ENCODE results near the gene PNMA8B. TPM values are rescaled to one million over a fixed set of nuclear protein-coding genes. Genes with fewer than 3 reads are reported as not detected.
"Not testable (repeated sequence)": the region's sequence is repeated elsewhere in the genome, so short reads cannot be mapped to it uniquely, and the experiment has no call there.

Gene PNMA8B
- polyA plus RNA-seq, 1 donor from 2014 or later = not detected

GRCh38 chr19:46522988-46523387 is 27.3 kb upstream of the PNMA8B start:
- peak overlapping the region in 1 of 4 donors; percentile 57 for H3K4me3 Mint-ChIP-seq
- peak overlapping the region in 1 of 3 donors; percentile 43 for H3K27ac Mint-ChIP-seq
- not testable (repeated sequence) for H3K9me3 Mint-ChIP-seq, H3K36me3 Mint-ChIP-seq, H3K27me3 Mint-ChIP-seq
- H3K4me1 Mint-ChIP-seq = peaks cover 5 to 14% (median 10%) of the 10 kb centered on the region in 3 donors

GRCh38 chr19:46521241-46521868 is 25.7 kb upstream of the PNMA8B start:
- H3K27ac Mint-ChIP-seq = no peak overlapping the region
- H3K27me3 Mint-ChIP-seq = no peaks in the 10 kb centered on the region
- H3K4me1 Mint-ChIP-seq = peaks cover 5 to 14% (median 10%) of the 10 kb centered on the region in 3 donors
- H3K4me3 Mint-ChIP-seq = no peak overlapping the region
- H3K9me3 Mint-ChIP-seq = peaks cover 0 to 4% (median 1%) of the 10 kb centered on the region in 3 donors
- H3K36me3 Mint-ChIP-seq = peaks cover 4% of the 10 kb centered on the region

- H3K27me3 Mint-ChIP-seq = no peaks in the 10 kb centered on the region
- H3K4me3 Mint-ChIP-seq = no peak overlapping the region
- H3K9me3 Mint-ChIP-seq = peaks cover 0 to 4% (median 1%) of the 10 kb centered on the region in 3 donors
- H3K27ac Mint-ChIP-seq = no peak overlapping the region
- peaks cover 5 to 14% (median 10%) of the 10 kb centered on the region in 3 donors for H3K4me1 Mint-ChIP-seq
- peaks cover 4% of the 10 kb centered on the region for H3K36me3 Mint-ChIP-seq
Observed at GRCh38 chr19:46520616-46521015, 24.9 kb upstream of the PNMA8B start.

GRCh38 chr19:46517471-46517870 is 21.8 kb upstream of the PNMA8B start:
- H3K27me3 Mint-ChIP-seq = peaks cover 9% of the 10 kb centered on the region
- no peak overlapping the region for H3K27ac Mint-ChIP-seq
- H3K4me3 Mint-ChIP-seq = no peak overlapping the region
- H3K9me3 Mint-ChIP-seq = no peaks in the 10 kb centered on the region
- H3K4me1 Mint-ChIP-seq = peaks cover 0 to 8% (median 5%) of the 10 kb centered on the region in 3 donors
- H3K36me3 Mint-ChIP-seq = no peaks in the 10 kb centered on the region

GRCh38 chr19:46515879-46516350 is 20.2 kb upstream of the PNMA8B start:
- no peak overlapping the region for H3K4me3 Mint-ChIP-seq
- peaks cover 2% of the 10 kb centered on the region for H3K36me3 Mint-ChIP-seq
- H3K4me1 Mint-ChIP-seq = peaks cover 0 to 5% (median 4%) of the 10 kb centered on the region in 3 donors
- H3K27ac Mint-ChIP-seq = no peak overlapping the region
- peaks cover 10% of the 10 kb centered on the region for H3K27me3 Mint-ChIP-seq
- peaks cover under 1 to 7% (median under 1%) of the 10 kb centered on the region in 3 donors for H3K9me3 Mint-ChIP-seq

GRCh38 chr19:46515290-46515609 is 19.6 kb upstream of the PNMA8B start:
- H3K9me3 Mint-ChIP-seq = peaks cover 2 to 8% (median 2%) of the 10 kb centered on the region in 3 donors
- peaks cover 11% of the 10 kb centered on the region for H3K27me3 Mint-ChIP-seq
- H3K4me3 Mint-ChIP-seq = peak overlapping the region in 1 of 4 donors; percentile 74
- peaks cover 0 to 5% (median 4%) of the 10 kb centered on the region in 3 donors for H3K4me1 Mint-ChIP-seq
- H3K36me3 Mint-ChIP-seq = peaks cover 3% of the 10 kb centered on the region
- H3K27ac Mint-ChIP-seq = no peak overlapping the region

GRCh38 chr19:46514589-46515289 is 19.1 kb upstream of the PNMA8B start:
- H3K9me3 Mint-ChIP-seq = peaks cover 2 to 8% (median 2%) of the 10 kb centered on the region in 3 donors
- H3K4me3 Mint-ChIP-seq = no peak overlapping the region
- H3K36me3 Mint-ChIP-seq = peaks cover 3% of the 10 kb centered on the region
- H3K27ac Mint-ChIP-seq = no peak overlapping the region
- peaks cover 0 to 1% (median 1%) of the 10 kb centered on the region in 3 donors for H3K4me1 Mint-ChIP-seq
- peaks cover 11% of the 10 kb centered on the region for H3K27me3 Mint-ChIP-seq

GRCh38 chr19:46513461-46514236 is 18.0 kb upstream of the PNMA8B start:
- Mint-ChIP-seq H3K36me3 (peaks cover 3% of the 10 kb centered on the region), H3K27ac (no peak overlapping the region), H3K4me3 (no peak overlapping the region), H3K4me1 (peaks cover 0 to 1% (median 1%) of the 10 kb centered on the region in 3 donors), H3K27me3 (peaks cover 19% of the 10 kb centered on the region), H3K9me3 (peaks cover 2 to 8% (median 2%) of the 10 kb centered on the region in 3 donors)

- Mint-ChIP-seq H3K27me3 (peaks cover 31% of the 10 kb centered on the region), H3K9me3 (peaks cover 2 to 8% (median 4%) of the 10 kb centered on the region in 3 donors), H3K4me1 (peaks cover 0 to 1% (median 0%) of the 10 kb centered on the region in 3 donors), H3K27ac (no peak overlapping the region), H3K36me3 (peaks cover 3% of the 10 kb centered on the region), H3K4me3 (no peak overlapping the region)
Observed at GRCh38 chr19:46511237-46511636, 15.6 kb upstream of the PNMA8B start.

GRCh38 chr19:46508206-46508605 is 12.5 kb upstream of the PNMA8B start:
- peaks cover 29% of the 10 kb centered on the region for H3K27me3 Mint-ChIP-seq
- H3K27ac Mint-ChIP-seq = peak overlapping the region in 1 of 3 donors; percentile 12
- peaks cover 2 to 8% (median 4%) of the 10 kb centered on the region in 3 donors for H3K9me3 Mint-ChIP-seq
- no peaks in the 10 kb centered on the region for H3K4me1 Mint-ChIP-seq
- peaks cover 3% of the 10 kb centered on the region for H3K36me3 Mint-ChIP-seq
- H3K4me3 Mint-ChIP-seq = no peak overlapping the region

GRCh38 chr19:46503848-46504453 is 8.3 kb upstream of the PNMA8B start:
- Mint-ChIP-seq H3K27ac (no peak overlapping the region), H3K4me1 (peaks cover 0 to 3% (median 0%) of the 10 kb centered on the region in 3 donors), H3K27me3 (peaks cover 31% of the 10 kb centered on the region), H3K4me3 (no peak overlapping the region), H3K9me3 (peaks cover 0 to 2% (median 0%) of the 10 kb centered on the region in 3 donors), H3K36me3 (peaks cover 2% of the 10 kb centered on the region)

GRCh38 chr19:46502891-46503290 is 7.2 kb upstream of the PNMA8B start:
- H3K4me1 Mint-ChIP-seq = peaks cover 0 to 4% (median 0%) of the 10 kb centered on the region in 3 donors
- H3K36me3 Mint-ChIP-seq = peaks cover 2% of the 10 kb centered on the region
- H3K27ac Mint-ChIP-seq = no peak overlapping the region
- H3K27me3 Mint-ChIP-seq = peaks cover 23% of the 10 kb centered on the region
- peaks cover 0 to 2% (median 0%) of the 10 kb centered on the region in 3 donors for H3K9me3 Mint-ChIP-seq
- no peak overlapping the region for H3K4me3 Mint-ChIP-seq

- H3K27me3 Mint-ChIP-seq = peaks cover 20% of the 10 kb centered on the region
- H3K9me3 Mint-ChIP-seq = no peaks in the 10 kb centered on the region
- H3K27ac Mint-ChIP-seq = peak overlapping the region in 1 of 3 donors; percentile 11
- H3K36me3 Mint-ChIP-seq = peaks cover 2% of the 10 kb centered on the region
- peaks cover 0 to 4% (median 1%) of the 10 kb centered on the region in 3 donors for H3K4me1 Mint-ChIP-seq
- no peak overlapping the region for H3K4me3 Mint-ChIP-seq
Observed at GRCh38 chr19:46499692-46500091, 4.0 kb upstream of the PNMA8B start.

GRCh38 chr19:46497773-46498172 is 2.1 kb upstream of the PNMA8B start:
- Mint-ChIP-seq H3K9me3 (no peaks in the 10 kb centered on the region), H3K36me3 (peaks cover 2% of the 10 kb centered on the region), H3K4me3 (no peak overlapping the region), H3K27ac (peak overlapping the region in 1 of 3 donors; percentile 11), H3K27me3 (peaks cover 29% of the 10 kb centered on the region), H3K4me1 (peaks cover 0 to 5% (median 3%) of the 10 kb centered on the region in 3 donors)

Data from IgD-negative memory B cell (primary cell).